Activated gamma-delta T cell treated with Interleukin-2 at 50 U/mL for 16 hours (primary cell): ENCODE measurements around the gene SSBP1.
"Not testable (repeated sequence)": the region's sequence is repeated elsewhere in the genome, so short reads cannot be mapped to it uniquely, and the experiment has no call there.

Experiments used
- DNase-seq: peaks from one replicate; pipeline ENCODE4 v3.0.0-alpha.2; 2020

Gene SSBP1

GRCh38 chr7:141709749-141710148, 28.4 kb upstream of the SSBP1 start:
- no peak for DNase-seq

GRCh38 chr7:141710301-141710700, 27.9 kb upstream of the SSBP1 start:
- DNase-seq, result no peak

GRCh38 chr7:141712603-141713255, 25.4 kb upstream of the SSBP1 start:
- DNase-seq, result no peak

GRCh38 chr7:141713890-141714289, 24.3 kb upstream of the SSBP1 start:
- DNase-seq, result no peak

- no peak for DNase-seq
These were observed 23.6 kb upstream of the SSBP1 start for GRCh38 chr7:141714571-141714970.

- no peak for DNase-seq
These were observed 23.1 kb upstream of the SSBP1 start for GRCh38 chr7:141715018-141715417.

GRCh38 chr7:141715794-141716689, 22.1 kb upstream of the SSBP1 start:
- no peak for DNase-seq

GRCh38 chr7:141717450-141717849, 20.7 kb upstream of the SSBP1 start:
- DNase-seq, result no peak

GRCh38 chr7:141722529-141722928, 15.6 kb upstream of the SSBP1 start:
- no peak for DNase-seq

- DNase-seq, result no peak
These were observed 9.1 kb upstream of the SSBP1 start for GRCh38 chr7:141729020-141729419.

- no peak for DNase-seq
These were observed 6.5 kb upstream of the SSBP1 start for GRCh38 chr7:141731476-141732149.

- DNase-seq, result peak; percentile 11
These were observed 881 bp upstream of the SSBP1 start for GRCh38 chr7:141737118-141737835.

GRCh38 chr7:141738592-141739013, 445 bp downstream of the SSBP1 start:
- DNase-seq, result no peak

GRCh38 chr7:141739250-141739649, 1.1 kb downstream of the SSBP1 start:
- DNase-seq, result no peak

- no peak for DNase-seq
These were observed 4.1 kb downstream of the SSBP1 start for GRCh38 chr7:141742229-141742628.

GRCh38 chr7:141744131-141744530, 6.0 kb downstream of the SSBP1 start:
- DNase-seq, result no peak

- no peak for DNase-seq
These were observed 10.2 kb downstream of the SSBP1 start for GRCh38 chr7:141748396-141748795.

GRCh38 chr7:141751904-141752303, 13.7 kb downstream of the SSBP1 start:
- DNase-seq, result not testable (repeated sequence)

GRCh38 chr7:141752634-141753033, 14.5 kb downstream of the SSBP1 start:
- DNase-seq, result no peak

GRCh38 chr7:141754939-141755338, 16.8 kb downstream of the SSBP1 start:
- DNase-seq, result no peak

GRCh38 chr7:141763797-141764196, 25.6 kb downstream of the SSBP1 start, which contains the start of gene TAS2R3:
TSS of gene TAS2R3 (plus strand) at chr7:141764097. CDS start at chr7:141764159, 62 bp downstream.
- no peak for DNase-seq

GRCh38 chr7:141770083-141770583, 32.0 kb downstream of the SSBP1 start:
- not testable (repeated sequence) for DNase-seq

GRCh38 chr7:141776374-141776773, 38.2 kb downstream of the SSBP1 start, which contains the start of gene TAS2R4:
TSS of gene TAS2R4 (plus strand) at chr7:141776674. CDS start at chr7:141778489, 1,815 bp downstream.
- DNase-seq, result no peak
